Kidney (tissue), 14 donors: Measurements from ENCODE around the gene MYL6B. TPM values are rescaled to one million over a fixed set of nuclear protein-coding genes. Genes with fewer than 3 reads are reported as not detected.
A peak's percentile ranks its signal among the peaks of the same experiment; 100 is the strongest.

Experiments
- DNase-seq, 5 donors: peaks; one replicate each; pipeline ENCODE4 v3.0.0-alpha.2; 2013 to 2020
- FAIRE-seq: peaks from 2 replicates; lab custom pipeline; 2012; peaks lifted over from hg19 to GRCh38; lab: Jason Lieb, UNC
- H3K27ac ChIP-seq, 2 donors: one replicate each; pipeline ENCODE4 v1.7.0; 2013; ENCODE audit warnings: low read depth in 2 of 2, low read length in 2 of 2, inconsistent platforms in 1 of 2
- H3K27me3 ChIP-seq: one replicate; pipeline ENCODE4 v1.7.1; 2013; ENCODE audit warnings: low read length, inconsistent platforms; ENCODE audit not compliant: control insufficient read depth, insufficient read depth
- H3K36me3 ChIP-seq, 3 donors: one replicate each; pipeline versions ENCODE4 v1.7.0 to v1.7.1; 2013; ENCODE audit warnings: low read length in 3 of 3, control low read depth in 1 of 3, inconsistent platforms in 1 of 3; ENCODE audit not compliant: insufficient read depth in 3 of 3, control insufficient read depth in 2 of 3
- H3K4me1 ChIP-seq, 3 donors: one replicate each; pipeline versions ENCODE4 v1.7.0 to v1.7.1; 2013; ENCODE audit warnings: low read length in 3 of 3, inconsistent platforms in 1 of 3, low read depth in 1 of 3; ENCODE audit not compliant: control insufficient read depth in 2 of 3, insufficient read depth in 2 of 3
- H3K4me3 ChIP-seq, 3 donors: one replicate each; pipeline versions ENCODE4 v1.7.0 to v1.8.1; 2013; ENCODE audit warnings: low read length in 3 of 3, control low read depth in 1 of 3, inconsistent platforms in 1 of 3
- H3K9ac ChIP-seq, 3 donors: one replicate each; pipeline versions ENCODE4 v1.7.0 to v1.7.1; 2013; ENCODE audit warnings: low read length in 3 of 3, control low read depth in 1 of 3, inconsistent platforms in 1 of 3
- H3K9me3 ChIP-seq, 3 donors: one replicate each; pipeline versions ENCODE4 v1.7.0 to v1.7.1; 2013; ENCODE audit warnings: low read length in 3 of 3, control low read depth in 1 of 3, inconsistent platforms in 1 of 3; ENCODE audit not compliant: control insufficient read depth in 2 of 3, insufficient read depth in 1 of 3
- CTCF ChIP-seq: IDR thresholded peaks from 3 replicates; pipeline ENCODE4 v1.5.1; 2012; ENCODE audit warnings: mild to moderate bottlenecking, moderate library complexity, borderline replicate concordance; ENCODE audit not compliant: insufficient read depth; ENCODE audit errors: extremely low read depth
- intact Hi-C: fragments of 100-400 bp; cut with DNase I; formaldehyde crosslinking; loops from one replicate; pipeline ENCODE4 v1.11.1; 2022
- polyA plus RNA-seq: library from polyadenylated mRNA; stranded (reverse); fragments of 350-450 nt; fragmentation: Illumina TruSeq; extraction: RNeasy Lipid Tissue Mini Kit (QIAGEN cat#74804); gene quantifications from one replicate; pipeline ENCODE4 v1.2.3, GENCODE V29; 2014; ENCODE audit warnings: low read depth, low replicate concordance; ENCODE audit not compliant: insufficient read depth
- total RNA-seq: library from RNA; stranded (reverse); fragmentation: NEBNext Ultra II Directional; extraction: Animal tissue kit (Norgen Biotek cat#: 25700); gene quantifications from one replicate; pipeline ENCODE4 v1.2.1, GENCODE V29; 2021
- donor health status: control.
- donor health status: control.
- donor health status: control.
- donor health status: control.
- donor health status: control.
- donor health status: DM: yes; HTN: yes; CAD: no.
- donor health status: Normal renal cell carcinoma (clear cell type).

Gene MYL6B
- total and polyA plus RNA-seq, 2 donors from 2014 or later: 48.2 to 142 TPM

GRCh38 chr12:56110571-56110970, 41.8 kb upstream of the MYL6B start:
- intact Hi-C loops: no loop called here
- no peak overlapping the region for H3K27ac ChIP-seq
- no peak for TF ChIP-seq CTCF
- H3K9me3 ChIP-seq: no peaks in the 10 kb centered on the region
- peaks cover 21 to 48% (median 37%) of the 10 kb centered on the region in 3 donors for H3K36me3 ChIP-seq
- DNase-seq (no peak), FAIRE-seq (no peak)
- no peak overlapping the region for H3K9ac ChIP-seq
- peaks cover 0 to 7% (median 7%) of the 10 kb centered on the region in 3 donors for H3K4me1 ChIP-seq
- no peaks in the 10 kb centered on the region for H3K27me3 ChIP-seq
- no peak overlapping the region for H3K4me3 ChIP-seq

- intact Hi-C loops: no loop called here
- Histone ChIP-seq H3K9ac (no peak overlapping the region), H3K9me3 (no peaks in the 10 kb centered on the region), H3K27ac (no peak overlapping the region), H3K36me3 (peaks cover 15 to 28% (median 21%) of the 10 kb centered on the region in 3 donors), H3K4me3 (no peak overlapping the region), H3K27me3 (no peaks in the 10 kb centered on the region), H3K4me1 (peaks cover 0 to 8% (median 7%) of the 10 kb centered on the region in 3 donors)
- TF ChIP-seq CTCF: no peak
- FAIRE-seq: no peak
- no peak for DNase-seq
Measured at GRCh38 chr12:56114084-56114483, 38.3 kb upstream of the MYL6B start.

- intact Hi-C loops: no loop called here
- H3K4me3 ChIP-seq: peak overlapping the region; percentile 91 to 99 (median 99)
- H3K27me3 ChIP-seq: no peaks in the 10 kb centered on the region
- H3K27ac ChIP-seq: peak overlapping the region in 1 of 2 donors; percentile 7
- no peak for TF ChIP-seq CTCF
- H3K9me3 ChIP-seq: no peaks in the 10 kb centered on the region
- H3K9ac ChIP-seq: peak overlapping the region in 2 of 3 donors; percentile 91 to 98
- DNase-seq: peak in 2 of 5 donors; percentile 23 to 50
- FAIRE-seq: no peak
- H3K36me3 ChIP-seq: peaks cover 10 to 15% (median 15%) of the 10 kb centered on the region in 3 donors
- H3K4me1 ChIP-seq: peaks cover 0 to 16% (median 15%) of the 10 kb centered on the region in 3 donors
Measured at GRCh38 chr12:56115329-56115728, 37.1 kb upstream of the MYL6B start.
